GM18517 (cell line): ENCODE data around the gene BORCS8.
A peak's percentile ranks its signal among the peaks of the same experiment; 100 is the strongest.
"Not testable (repeated sequence)": the region's sequence is repeated elsewhere in the genome, so short reads cannot be mapped to it uniquely, and the experiment has no call there.

ENCODE experiments used
- ATAC-seq: cut with Tn5 transposase; IDR thresholded peaks from one replicate; pipeline ENCODE4 v1.9.1; 2021; ENCODE audit warnings: mild to moderate bottlenecking, moderate library complexity; ENCODE audit not compliant: unreplicated experiment

BORCS8 gene

DNA sequence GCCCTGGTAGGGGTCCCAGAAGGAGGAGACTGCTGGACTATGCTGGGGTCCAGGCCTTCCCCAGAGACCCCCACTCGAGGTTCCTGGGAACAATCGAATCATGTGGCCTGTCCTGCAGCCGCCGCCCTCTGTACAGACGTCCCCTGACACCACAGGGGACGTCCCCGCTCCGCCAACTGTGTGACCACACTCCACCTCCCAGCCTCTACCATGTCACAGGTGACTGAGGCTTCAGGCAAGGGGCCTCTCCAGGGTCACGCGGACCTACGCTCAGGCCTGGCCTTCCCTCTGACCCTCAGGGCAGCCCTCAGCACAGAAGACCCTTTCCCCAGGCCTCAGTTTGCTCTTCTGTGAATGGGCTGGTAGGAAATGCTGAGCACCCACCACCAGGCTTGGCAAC lies 40.5 kb downstream of the BORCS8 start:
- ATAC-seq, result no peak

DNA sequence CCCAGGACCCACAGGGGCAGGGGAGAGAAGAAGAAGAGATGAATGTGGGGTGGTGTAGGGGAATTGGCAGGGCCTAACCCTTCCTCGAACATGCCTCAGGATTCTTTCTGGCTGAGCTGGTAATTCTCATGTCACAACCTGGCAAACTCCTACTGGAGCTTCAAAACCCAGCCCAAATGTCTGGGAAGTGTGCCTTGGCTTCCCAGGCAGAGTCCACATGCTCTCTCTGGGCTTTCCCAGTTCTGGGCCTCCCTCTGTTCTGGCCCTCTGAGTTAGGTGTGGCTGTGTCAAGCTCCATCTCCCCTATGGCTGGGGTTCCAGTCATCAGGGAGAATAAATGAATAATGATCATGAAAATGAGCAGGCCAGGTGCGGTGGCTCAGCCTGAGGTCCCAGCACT lies 42.5 kb downstream of the BORCS8 start:
- ATAC-seq, result no peak

DNA sequence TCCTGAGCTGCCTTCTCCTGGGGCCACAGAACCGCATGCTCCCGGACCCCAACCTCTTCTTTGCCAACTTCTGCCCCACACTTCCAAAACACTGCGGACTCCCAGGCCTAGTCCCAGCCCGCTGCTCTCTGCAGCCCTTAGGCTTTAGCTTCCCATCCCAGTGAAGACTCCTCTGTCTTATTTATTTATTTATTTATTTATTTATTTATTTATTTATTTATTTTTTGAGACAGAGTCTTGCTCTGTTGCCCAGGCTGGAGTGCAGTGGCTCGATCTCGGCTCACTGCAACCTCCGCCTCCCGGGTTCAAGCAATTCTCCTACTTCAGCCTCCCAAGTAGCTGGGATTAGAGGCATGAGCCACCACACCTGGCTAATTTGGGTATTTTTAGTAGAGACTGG lies 43.4 kb downstream of the BORCS8 start:
- not testable (repeated sequence) for ATAC-seq

DNA sequence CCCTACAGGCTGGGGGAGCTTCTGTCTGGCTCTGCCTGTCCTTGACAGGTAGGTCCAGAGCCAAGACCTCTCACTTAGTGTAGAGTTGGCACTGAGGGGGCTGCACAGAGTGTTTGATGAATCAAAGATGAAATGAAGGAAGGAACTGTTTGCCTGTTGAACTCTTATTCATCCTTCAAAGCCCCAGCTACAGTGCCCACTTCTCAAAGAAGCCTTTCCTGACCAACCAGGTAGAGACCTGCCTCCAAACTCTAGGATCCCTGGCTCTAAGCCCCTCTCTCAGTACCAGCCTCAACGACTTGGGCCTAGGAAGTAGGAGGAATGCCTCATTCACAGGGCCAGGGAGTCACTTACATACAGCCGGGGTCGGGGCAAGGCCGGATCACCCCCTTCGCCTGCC lies 44.6 kb downstream of the BORCS8 start:
- no peak for ATAC-seq

DNA sequence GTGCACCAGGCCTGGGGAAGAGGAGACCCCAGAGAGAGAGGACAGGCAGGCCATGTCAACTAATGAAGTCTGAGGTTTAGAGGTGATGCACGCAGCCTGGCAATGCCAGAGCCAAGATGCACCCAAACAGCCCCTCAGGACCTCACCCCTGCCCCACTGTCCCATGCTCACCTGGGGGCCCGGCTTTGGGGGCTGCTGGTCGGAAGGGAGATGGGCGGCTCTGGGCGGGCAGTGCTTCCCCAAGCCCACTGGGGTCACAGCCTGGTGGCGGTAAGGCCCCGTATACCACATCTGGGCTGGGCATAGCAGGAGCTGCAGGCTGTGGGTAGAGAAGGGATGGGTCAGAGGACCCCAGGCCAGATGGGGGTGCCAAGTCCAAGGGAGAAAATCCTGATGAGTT lies 45.1 kb downstream of the BORCS8 start:
- ATAC-seq, result no peak

DNA sequence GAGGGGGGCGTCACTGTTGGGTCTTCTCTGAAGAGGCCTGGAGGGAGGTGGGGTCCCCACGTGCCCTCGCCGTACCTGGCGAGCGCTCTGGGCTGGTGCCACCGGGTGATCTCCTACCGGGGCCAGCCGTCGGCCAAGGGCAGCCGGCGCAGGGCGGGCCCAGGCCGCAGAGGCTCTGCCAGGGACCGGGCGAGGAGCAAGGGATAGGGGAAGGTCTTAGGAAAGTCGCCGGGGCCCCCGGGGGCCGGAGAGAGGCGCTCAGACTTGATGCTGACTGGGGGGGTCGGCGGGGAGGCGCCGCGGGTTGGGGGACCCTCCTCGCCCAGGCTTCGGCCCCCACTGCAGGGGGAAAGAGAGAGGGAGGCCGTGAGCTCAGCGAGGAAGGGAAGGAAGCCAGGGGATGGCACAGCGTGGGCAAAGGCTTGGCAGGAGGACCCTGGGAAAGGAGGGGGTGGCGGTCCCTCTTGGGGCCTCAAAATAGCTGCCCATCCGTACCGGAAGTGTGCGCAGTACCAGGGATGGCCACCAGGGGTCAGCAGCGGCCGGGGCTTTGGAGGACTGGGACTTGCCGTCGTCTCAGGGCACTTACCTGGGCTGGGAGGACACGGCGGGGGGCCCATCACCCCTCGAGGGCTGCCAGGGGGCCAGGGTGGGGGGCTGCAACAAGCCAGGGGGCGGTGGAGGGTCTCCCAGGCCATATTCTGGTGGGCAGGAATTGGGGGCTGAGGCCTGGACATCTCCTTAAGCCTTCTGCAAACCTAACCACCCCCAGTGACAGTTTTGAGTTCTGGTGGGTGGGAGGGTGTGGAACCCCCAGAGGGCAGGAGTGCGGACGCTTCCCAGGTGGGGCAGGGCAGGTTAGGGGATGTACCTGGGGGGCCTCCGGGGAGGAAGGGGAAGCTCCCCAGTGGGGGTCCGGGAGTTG lies 46.0 kb downstream of the BORCS8 start:
- no peak for ATAC-seq

DNA sequence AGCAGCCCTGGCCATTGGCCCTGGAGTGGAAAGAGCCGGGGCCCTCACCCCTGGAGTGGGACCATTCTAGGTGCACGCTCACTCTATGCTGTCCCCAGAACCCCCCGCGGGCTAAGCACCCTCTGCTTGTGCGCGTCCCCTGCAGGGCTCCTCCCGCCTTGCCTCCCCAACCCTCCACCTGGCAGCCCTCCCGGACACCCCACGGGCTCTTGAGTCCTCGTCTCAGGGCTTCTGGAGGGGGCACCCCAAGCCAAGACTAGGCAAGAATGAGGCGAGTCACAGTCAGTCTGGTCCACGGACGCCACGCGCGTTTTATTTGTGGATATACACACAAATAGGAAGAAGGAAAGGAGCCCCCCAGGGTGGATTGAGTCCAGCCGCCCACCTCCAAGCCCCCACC lies 46.7 kb downstream of the BORCS8 start:
- ATAC-seq, result no peak

DNA sequence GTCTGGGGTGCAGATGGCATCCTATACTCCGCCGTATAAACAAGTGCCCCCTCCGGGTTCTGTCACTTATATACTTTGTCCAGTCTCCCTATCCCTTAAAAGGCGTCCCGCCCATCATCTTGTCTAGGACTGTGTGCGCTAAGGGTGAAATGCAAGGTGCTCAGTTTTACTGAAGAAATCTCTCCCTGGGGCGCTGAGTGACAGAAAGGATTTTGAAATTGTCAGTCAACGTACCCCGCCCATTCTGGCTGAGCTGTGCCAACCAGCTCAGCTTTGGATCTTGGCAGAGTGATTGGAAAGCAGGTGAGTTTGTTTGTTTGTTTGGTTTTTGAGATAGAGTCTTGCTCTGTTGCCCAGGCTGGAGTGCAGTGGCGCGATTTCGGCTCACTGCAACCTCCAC lies 49.6 kb downstream of the BORCS8 start:
- ATAC-seq, result no peak

DNA sequence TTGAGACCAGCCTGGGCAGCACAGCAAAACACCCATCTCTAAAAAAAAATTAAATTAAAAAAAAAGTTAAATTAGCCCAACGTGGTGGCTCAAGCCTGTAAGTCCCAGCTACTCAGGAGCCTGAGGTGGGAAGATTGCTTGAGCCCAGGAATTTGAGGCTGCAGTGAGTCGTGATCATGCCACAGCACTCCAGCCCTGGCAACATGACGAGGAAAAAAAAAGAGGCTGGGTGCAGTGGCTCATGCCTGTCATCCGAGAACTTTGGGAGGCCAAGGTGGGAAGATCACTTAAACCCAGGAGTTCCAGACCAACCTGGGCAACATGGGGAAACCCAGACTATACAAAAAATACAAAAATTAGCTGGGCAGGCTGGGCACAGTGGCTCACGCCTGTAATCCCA lies 51.5 kb downstream of the BORCS8 start:
- ATAC-seq, result no peak

DNA sequence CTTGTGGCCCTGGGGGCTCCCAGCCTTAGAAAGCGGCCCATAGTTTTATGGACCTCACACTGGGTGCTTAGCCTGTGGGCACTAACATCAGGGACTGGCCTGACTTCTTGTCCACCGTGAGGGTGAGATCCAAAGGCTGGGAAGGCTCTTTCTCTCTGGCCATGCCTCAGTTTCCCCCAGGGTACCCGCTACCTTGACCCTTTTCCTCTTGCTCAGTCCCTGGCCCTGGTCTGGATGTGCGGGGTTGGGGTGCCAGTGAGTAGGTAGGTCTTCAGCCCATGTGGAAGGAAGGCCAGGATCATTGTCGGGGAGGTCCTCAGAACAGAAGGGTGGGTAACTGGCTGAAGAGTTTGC lies 52.1 kb downstream of the BORCS8 start:
- no peak for ATAC-seq

DNA sequence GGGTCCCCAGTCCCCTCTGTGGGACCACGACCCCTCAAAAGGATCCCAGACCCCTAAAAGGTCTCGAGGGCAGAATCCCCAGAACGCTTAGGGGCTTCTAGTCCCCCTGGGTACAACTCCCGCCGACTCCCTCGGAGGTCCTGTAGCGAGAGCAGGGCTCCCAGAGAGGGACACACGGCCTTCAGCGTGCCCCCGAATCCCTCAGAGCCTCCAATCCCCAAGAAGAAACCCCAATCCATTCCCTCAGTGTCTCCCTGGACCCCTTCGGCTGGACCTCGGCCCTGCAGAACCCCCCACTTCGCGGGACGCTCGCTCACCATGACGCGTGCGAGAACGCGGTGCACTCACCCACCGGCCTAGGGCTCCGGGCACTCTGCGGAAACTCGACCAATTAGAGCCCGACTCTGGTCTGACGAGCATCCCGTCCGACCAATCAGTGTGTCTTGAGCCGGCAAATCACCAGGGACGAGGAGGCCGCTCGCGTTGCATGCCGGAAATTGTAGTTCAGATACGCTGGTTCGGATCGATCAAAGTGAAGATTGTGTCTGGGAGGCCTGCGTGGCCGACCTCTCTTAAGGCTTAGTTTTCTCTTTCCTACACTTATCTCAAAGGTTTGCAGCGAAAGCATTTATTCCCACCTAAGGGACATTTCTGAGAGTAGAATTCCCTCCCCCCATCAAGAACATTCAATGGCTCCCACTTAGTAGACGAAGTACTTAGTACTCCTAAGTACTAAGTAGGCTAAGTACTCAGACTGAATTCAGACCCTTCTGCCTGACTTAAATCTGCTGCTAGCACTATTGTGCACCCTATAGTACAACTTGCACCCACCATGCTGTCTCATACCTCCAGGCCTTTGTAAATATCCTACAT lies 53.6 kb downstream of the BORCS8 start, which contains the start of gene TMEM161A:
Gene TMEM161A (minus strand): TSS at position 370 of the 873 bp plus-strand sequence. CDS start 50 bp downstream, at position 320.
- ATAC-seq, result peak; percentile 98

DNA sequence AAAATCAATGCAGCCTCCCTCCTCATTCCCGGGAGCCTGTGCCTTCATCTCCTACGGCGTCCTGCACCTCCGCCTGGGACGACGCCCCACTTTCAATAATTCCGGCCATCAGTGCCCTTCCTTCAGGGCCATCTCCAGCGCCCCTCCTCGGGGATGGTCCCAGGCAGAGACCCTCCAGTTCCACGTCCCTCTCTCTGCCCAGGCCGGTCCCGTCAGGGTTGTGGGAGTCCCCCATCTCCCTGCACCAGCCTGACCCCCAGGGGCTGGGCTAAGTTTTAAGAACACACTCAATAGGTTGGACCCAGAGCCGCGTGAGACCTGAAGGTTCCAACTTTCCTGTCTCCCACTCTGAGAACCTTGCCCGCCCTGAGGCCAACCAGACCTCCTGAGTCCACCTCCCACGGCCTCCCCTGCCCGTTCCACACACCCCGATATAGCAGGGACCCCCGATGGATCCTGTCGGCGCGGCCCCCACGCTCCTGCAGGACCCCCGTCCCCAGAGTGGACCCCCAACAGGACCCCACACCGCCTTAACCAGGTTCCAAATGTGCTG lies 54.3 kb downstream of the BORCS8 start:
- no peak for ATAC-seq

DNA sequence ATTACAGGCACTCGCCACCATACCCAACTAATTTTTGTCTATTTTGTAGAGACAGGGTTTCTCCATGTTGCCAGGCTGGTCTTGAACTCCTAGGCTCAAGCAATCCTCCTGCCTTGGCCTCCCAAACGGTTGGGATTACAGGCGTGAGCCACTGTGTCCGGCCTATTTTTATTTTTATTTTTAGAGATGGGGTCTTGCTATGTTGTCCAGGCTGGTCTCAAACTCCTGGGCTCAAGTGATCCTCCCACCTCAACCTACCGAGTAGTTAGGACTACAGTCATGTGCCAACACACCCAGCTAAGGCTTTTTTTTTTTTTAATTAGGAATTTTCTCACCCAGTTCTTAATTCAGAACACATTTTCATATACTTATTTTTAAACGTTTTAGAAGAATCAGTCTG lies 56.2 kb downstream of the BORCS8 start:
- ATAC-seq, result not testable (repeated sequence)

DNA sequence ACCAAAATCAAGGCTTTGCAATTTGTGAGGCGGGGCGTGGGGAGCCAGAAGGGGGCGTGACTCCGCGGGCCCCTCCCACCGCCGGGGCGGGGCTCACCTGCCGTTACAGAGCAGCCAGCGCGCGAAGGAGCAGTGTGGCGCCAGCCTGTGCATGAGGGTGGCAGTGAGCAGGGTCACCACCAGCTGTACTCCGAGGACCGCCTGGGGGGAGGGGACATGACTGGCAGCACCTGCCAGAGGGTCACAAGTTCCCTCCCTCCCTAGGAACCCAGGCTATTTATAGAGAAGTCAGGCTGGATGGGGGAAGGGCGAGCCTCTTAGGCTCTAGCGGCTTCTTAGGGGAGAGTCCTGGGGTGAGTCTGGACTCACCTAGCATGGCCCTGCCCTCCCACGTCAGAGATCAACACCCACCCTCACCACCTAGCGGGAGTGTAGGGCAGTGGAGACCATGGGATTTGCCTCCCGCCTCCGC lies 57.2 kb downstream of the BORCS8 start:
- no peak for ATAC-seq

DNA sequence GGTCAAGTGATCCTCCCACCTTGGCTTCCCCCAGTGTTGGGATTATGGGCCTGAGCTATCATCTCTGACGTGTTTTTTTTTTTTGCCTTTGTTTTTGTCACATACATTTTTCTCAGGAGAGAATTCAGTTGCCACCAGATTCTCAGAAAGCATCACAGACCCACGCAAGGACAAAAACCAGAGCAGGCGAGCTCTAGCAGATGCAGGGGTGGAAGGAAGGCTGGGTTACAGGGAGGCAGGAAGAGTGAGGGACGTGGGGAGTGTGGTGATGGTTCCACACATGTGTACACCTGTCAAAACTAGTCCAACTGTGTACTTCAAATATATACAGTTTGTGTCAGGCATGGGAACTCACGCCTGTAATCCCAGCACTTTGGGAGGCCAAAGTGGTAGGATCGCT lies 58.0 kb downstream of the BORCS8 start:
- no peak for ATAC-seq

DNA sequence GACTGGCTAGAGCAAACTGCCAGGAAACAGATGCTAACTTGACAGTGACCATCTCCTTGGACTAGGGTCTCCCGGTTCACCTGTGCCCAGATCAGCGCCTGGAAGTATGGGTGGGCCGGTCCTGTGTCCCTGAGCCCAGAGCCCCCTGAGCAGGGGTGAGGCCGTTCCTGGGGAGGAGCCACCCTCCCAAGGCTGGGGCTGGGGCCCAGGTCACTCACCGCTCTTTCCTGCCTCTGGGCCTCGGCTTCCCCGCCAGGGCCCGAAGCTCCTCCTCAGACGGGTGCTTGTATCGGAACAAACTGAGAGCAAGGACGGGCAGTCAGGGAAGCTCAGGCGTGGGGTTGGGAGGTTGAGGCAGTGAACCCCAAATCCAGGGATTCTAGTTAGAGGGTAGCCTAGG lies 59.0 kb downstream of the BORCS8 start:
- no peak for ATAC-seq

DNA sequence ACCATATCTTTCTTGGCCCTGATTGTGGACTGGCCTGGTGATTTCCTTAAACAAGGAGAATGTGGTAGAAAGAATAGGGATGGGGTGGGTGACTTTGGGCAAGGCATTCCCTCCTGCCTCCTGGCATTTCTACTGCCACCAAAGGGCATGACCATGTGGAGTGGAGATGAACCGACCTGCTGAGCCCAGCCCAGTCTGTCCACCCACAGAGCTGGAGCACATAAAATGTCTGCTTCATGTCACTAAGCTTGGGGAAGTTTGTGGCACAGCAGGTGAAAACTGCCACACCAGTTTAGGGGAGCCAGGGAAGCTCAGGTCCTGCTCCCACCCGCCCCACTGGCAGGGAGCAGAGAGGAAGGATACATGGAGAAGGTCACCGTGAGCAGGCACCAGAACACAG lies 60.0 kb downstream of the BORCS8 start:
- ATAC-seq, result no peak
